H1 (cell line): Measurements from ENCODE around the gene PEX14. TPM values are rescaled to one million over a fixed set of nuclear protein-coding genes. Genes with fewer than 3 reads are reported as not detected.

Source experiments
- CTCF ChIA-PET: fragments of 300-600 bp; sonication (Branson Sonifier 250); formaldehyde crosslinking; loops from one replicate; lab custom pipeline; 2021; ENCODE audit not compliant: partially characterized antibody; lab: Charles Lee
- POLR2A ChIA-PET: fragments of 300-600 bp; sonication (Branson Sonifier 250); formaldehyde crosslinking; loops from one replicate; lab custom pipeline; 2021; ENCODE audit warnings: inconsistent platforms; ENCODE audit not compliant: partially characterized antibody; lab: Charles Lee
- DNase-seq, 2 experiments: peaks; one replicate each; pipeline versions ENCODE4 v3.0.0 to v3.0.0-alpha.2; 2010 to 2022; ENCODE audit warnings: low spot score in 2 of 2, low read depth in 1 of 2, mixed read lengths in 1 of 2
- FAIRE-seq: peaks from 2 replicates; lab custom pipeline; 2011; peaks lifted over from hg19 to GRCh38; lab: Jason Lieb, UNC
- H2AFZ ChIP-seq: 2 replicates; pipeline ENCODE4 v1.8.1; 2012; ENCODE audit warnings: low read length, inconsistent platforms
- H2AK5ac ChIP-seq: 2 replicates; pipeline ENCODE4 v1.6.1; 2013; ENCODE audit warnings: low read depth, low read length
- H2BK120ac ChIP-seq: replicated peaks from 2 replicates; pipeline ENCODE3; 2013; ENCODE audit warnings: low read depth, low read length, inconsistent platforms
- H2BK12ac ChIP-seq: 2 replicates; pipeline ENCODE4 v1.6.1; 2013; ENCODE audit warnings: low read depth, low read length
- H2BK15ac ChIP-seq: 2 replicates; pipeline ENCODE4 v1.6.1; 2013; ENCODE audit warnings: low read length
- H2BK20ac ChIP-seq: 2 replicates; pipeline ENCODE4 v1.6.1; 2013; ENCODE audit warnings: low read length
- H2BK5ac ChIP-seq: 2 replicates; pipeline ENCODE4 v1.6.1; 2013; ENCODE audit warnings: low read depth, low read length
- H3K14ac ChIP-seq: 2 replicates; pipeline ENCODE4 v1.6.1; 2013; ENCODE audit warnings: inconsistent platforms; ENCODE audit not compliant: insufficient read length
- H3K18ac ChIP-seq: 2 replicates; pipeline ENCODE4 v1.6.1; 2013; ENCODE audit warnings: low read length; ENCODE audit errors: extremely low read depth
- H3K23ac ChIP-seq: 2 replicates; pipeline ENCODE4 v1.6.1; 2013; ENCODE audit warnings: inconsistent platforms; ENCODE audit not compliant: insufficient read length
- H3K23me2 ChIP-seq: 2 replicates; pipeline ENCODE4 v1.6.1; 2013; ENCODE audit warnings: low read depth, low read length
- H3K27ac ChIP-seq: 2 replicates; pipeline ENCODE4 v1.6.1; 2011; ENCODE audit warnings: low read depth, low read length, inconsistent platforms
- H3K27me3 ChIP-seq, 4 experiments: replicated peaks in 1 of 4; 1 replicate in 1 of 4; 2 replicates in 3 of 4; pipeline versions ENCODE4 v1.6.1 to v1.8.1; 2011 to 2013; ENCODE audit warnings: low read length in 3 of 4, mild to moderate bottlenecking in 3 of 4, inconsistent platforms in 2 of 4, mixed read lengths in 2 of 4, moderate library complexity in 1 of 4; ENCODE audit not compliant: control insufficient read depth in 3 of 4, insufficient read depth in 3 of 4; ENCODE audit errors: extremely low read depth in 1 of 4
- H3K36me3 ChIP-seq, 4 experiments: 2 replicates each; pipeline versions ENCODE4 v1.6.1 to v1.8.1; 2011 to 2013; ENCODE audit warnings: mild to moderate bottlenecking in 4 of 4, low read length in 3 of 4, moderate library complexity in 2 of 4, control low read depth in 1 of 4, inconsistent platforms in 1 of 4; ENCODE audit not compliant: insufficient read depth in 4 of 4, control insufficient read depth in 2 of 4
- H3K4ac ChIP-seq: replicated peaks from 2 replicates; pipeline ENCODE3; 2013; ENCODE audit warnings: low read length, low read depth, mixed read lengths, inconsistent platforms; ENCODE audit not compliant: insufficient read length
- H3K4me1 ChIP-seq, 4 experiments: replicated peaks in 1 of 4; 1 replicate in 1 of 4; 2 replicates in 3 of 4; pipeline versions ENCODE4 v1.6.1 to v1.8.1; 2011 to 2013; ENCODE audit warnings: low read length in 3 of 4, inconsistent platforms in 2 of 4, mixed read lengths in 1 of 4; ENCODE audit not compliant: insufficient read depth in 4 of 4, control insufficient read depth in 3 of 4
- H3K4me2 ChIP-seq, 2 experiments: 2 replicates each; pipeline versions ENCODE4 v1.6.1 to v1.8.1; 2011 to 2013; ENCODE audit warnings: low read depth in 2 of 2, low read length in 2 of 2, control low read depth in 1 of 2, inconsistent platforms in 1 of 2, mild to moderate bottlenecking in 1 of 2; ENCODE audit not compliant: insufficient read depth in 1 of 2
- H3K4me3 ChIP-seq, 4 experiments: fragments of 200-600, 300-600 bp in 1 of 4; sonication (generic), shearing (Covaris generic), sonication (Bioruptor Twin) in 1 of 4; 2 replicates each; pipeline versions ENCODE4 v1.5.1 to v1.8.1; 2011 to 2016; ENCODE audit warnings: low read length in 4 of 4, low read depth in 3 of 4, control low read depth in 2 of 4, inconsistent platforms in 2 of 4, mild to moderate bottlenecking in 2 of 4, mixed read lengths in 1 of 4, moderate library complexity in 1 of 4; ENCODE audit not compliant: insufficient read depth in 2 of 4; ENCODE audit errors: extremely low read depth in 1 of 4
- H3K56ac ChIP-seq: replicated peaks from 2 replicates; pipeline ENCODE3; 2013; ENCODE audit warnings: low read depth, mild to moderate bottlenecking, mixed read lengths, low read length, inconsistent platforms; ENCODE audit not compliant: insufficient read length
- H3K79me1 ChIP-seq: 2 replicates; pipeline ENCODE4 v1.6.1; 2013; ENCODE audit warnings: low read depth, low read length, control low read depth
- H3K79me2 ChIP-seq, 2 experiments: 2 replicates each; pipeline versions ENCODE4 v1.6.1 to v1.8.1; 2012 to 2013; ENCODE audit warnings: low read length in 2 of 2, mild to moderate bottlenecking in 2 of 2, inconsistent platforms in 1 of 2; ENCODE audit not compliant: insufficient read depth in 2 of 2, control insufficient read depth in 1 of 2
- H3K9ac ChIP-seq, 4 experiments: replicated peaks in 1 of 4; 1 replicate in 1 of 4; 2 replicates in 3 of 4; pipeline versions ENCODE4 v1.6.1 to v1.8.1; 2011 to 2013; ENCODE audit warnings: low read depth in 3 of 4, low read length in 3 of 4, control low read depth in 2 of 4, mild to moderate bottlenecking in 2 of 4, moderate library complexity in 2 of 4, inconsistent platforms in 1 of 4; ENCODE audit errors: extremely low read depth in 1 of 4
- H3K9me3 ChIP-seq, 2 experiments: 2 replicates each; pipeline versions ENCODE4 v1.6.1 to v1.8.1; 2012 to 2013; ENCODE audit warnings: mild to moderate bottlenecking in 2 of 2, moderate library complexity in 2 of 2, control low read depth in 1 of 2, inconsistent platforms in 1 of 2, low read depth in 1 of 2, low read length in 1 of 2, mixed read lengths in 1 of 2; ENCODE audit not compliant: insufficient read depth in 2 of 2
- H4K20me1 ChIP-seq, 2 experiments: replicated peaks in 1 of 2; 2 replicates each; pipeline versions ENCODE3 to v1.8.1; 2011 to 2013; ENCODE audit warnings: inconsistent platforms in 2 of 2, low read length in 2 of 2, mild to moderate bottlenecking in 1 of 2; ENCODE audit not compliant: insufficient read depth in 2 of 2, control insufficient read depth in 1 of 2
- H4K5ac ChIP-seq: 2 replicates; pipeline ENCODE4 v1.6.1; 2013; ENCODE audit warnings: low read length, low read depth, mixed read lengths, inconsistent platforms; ENCODE audit not compliant: insufficient read length
- H4K8ac ChIP-seq: 2 replicates; pipeline ENCODE4 v1.8.0; 2013; ENCODE audit warnings: mild to moderate bottlenecking, moderate library complexity, low read length, inconsistent platforms; ENCODE audit not compliant: insufficient read depth; ENCODE audit errors: extremely low read depth
- H4K91ac ChIP-seq: replicated peaks from 2 replicates; pipeline ENCODE3; 2013; ENCODE audit warnings: low read length, mixed read lengths, inconsistent platforms; ENCODE audit not compliant: insufficient read length
- BACH1 ChIP-seq: IDR thresholded peaks from 2 replicates; pipeline ENCODE4 v1.6.1; 2012; ENCODE audit warnings: low read length, improper control_type of control experiment
- CREB1 ChIP-seq: IDR thresholded peaks from 2 replicates; pipeline ENCODE4 v1.6.1; 2012; ENCODE audit warnings: inconsistent platforms
- GABPA ChIP-seq: IDR thresholded peaks from 2 replicates; pipeline ENCODE4 v1.6.1; 2011; ENCODE audit warnings: mild to moderate bottlenecking, low read length, moderate library complexity, borderline replicate concordance; ENCODE audit not compliant: insufficient read depth
- KDM4A ChIP-seq: IDR thresholded peaks from one replicate; pipeline ENCODE4 v1.7.1; 2012; ENCODE audit warnings: low read depth, mild to moderate bottlenecking, moderate library complexity, low read length, inconsistent platforms; ENCODE audit not compliant: severe bottlenecking
- NRF1 ChIP-seq: IDR thresholded peaks from 2 replicates; pipeline ENCODE4 v1.6.1; 2011; ENCODE audit warnings: mild to moderate bottlenecking, low read depth, low read length, improper control_type of control experiment
- SP1 ChIP-seq: IDR thresholded peaks from 2 replicates; pipeline ENCODE4 v1.6.1; 2011; ENCODE audit warnings: low read depth, low read length
- TAF1 ChIP-seq: IDR thresholded peaks from 2 replicates; pipeline ENCODE4 v1.6.1; 2011; ENCODE audit warnings: mild to moderate bottlenecking, low read depth, low read length
- YY1 ChIP-seq: IDR thresholded peaks from 2 replicates; pipeline ENCODE4 v1.6.1; 2011; ENCODE audit warnings: low read depth, mild to moderate bottlenecking, low read length
- WGBS, 2 experiments: shearing (Covaris generic) in 1 of 2; methylation state at CpG; one replicate each; pipeline versions ENCODE4 v1.1.6 to v1.1.7; 2013 to 2015; ENCODE audit warnings: low lambda C conversion rate in 2 of 2, mixed read lengths in 2 of 2, inconsistent platforms in 1 of 2, low coverage in 1 of 2, missing lambda C conversion rate in 1 of 2; ENCODE audit not compliant: insufficient replicate concordance in 2 of 2, insufficient coverage in 1 of 2, insufficient read length in 1 of 2; ENCODE audit errors: extremely low coverage in 1 of 2, missing lambda C conversion rate in 1 of 2; 5-methylcytosine and 5-hydroxymethylcytosine counted together
- polyA plus RNA-seq, 7 experiments: library from polyadenylated mRNA; depleted of rRNA in 3 of 7; stranded (reverse) in 5 of 7; unstranded in 2 of 7; fragments of >200 nt in 5 of 7; fragments of 200-250 nt in 2 of 7; gene quantifications; 1 replicate in 5 of 7; 2 replicates in 1 of 7; 4 replicates in 1 of 7; pipeline versions ENCODE4 v1.2.1 to v1.2.3, GENCODE V29; 2011 to 2013; ENCODE audit warnings: missing spikeins in 2 of 7, mixed read lengths in 2 of 7
- total RNA-seq: library from RNA; stranded (reverse); fragmentation: NEBNext Ultra II Directional; extraction: Animal tissue kit (Norgen Biotek cat#: 25700); gene quantifications from 2 replicates; pipeline ENCODE4 v1.2.1, GENCODE V29; 2021

PEX14 gene
- total and polyA plus RNA-seq, 2 of the 8 experiments (the other 6 are each of a cell fraction or from before 2014, with no cell fraction given) = 13.0 to 19.8 TPM

DNA sequence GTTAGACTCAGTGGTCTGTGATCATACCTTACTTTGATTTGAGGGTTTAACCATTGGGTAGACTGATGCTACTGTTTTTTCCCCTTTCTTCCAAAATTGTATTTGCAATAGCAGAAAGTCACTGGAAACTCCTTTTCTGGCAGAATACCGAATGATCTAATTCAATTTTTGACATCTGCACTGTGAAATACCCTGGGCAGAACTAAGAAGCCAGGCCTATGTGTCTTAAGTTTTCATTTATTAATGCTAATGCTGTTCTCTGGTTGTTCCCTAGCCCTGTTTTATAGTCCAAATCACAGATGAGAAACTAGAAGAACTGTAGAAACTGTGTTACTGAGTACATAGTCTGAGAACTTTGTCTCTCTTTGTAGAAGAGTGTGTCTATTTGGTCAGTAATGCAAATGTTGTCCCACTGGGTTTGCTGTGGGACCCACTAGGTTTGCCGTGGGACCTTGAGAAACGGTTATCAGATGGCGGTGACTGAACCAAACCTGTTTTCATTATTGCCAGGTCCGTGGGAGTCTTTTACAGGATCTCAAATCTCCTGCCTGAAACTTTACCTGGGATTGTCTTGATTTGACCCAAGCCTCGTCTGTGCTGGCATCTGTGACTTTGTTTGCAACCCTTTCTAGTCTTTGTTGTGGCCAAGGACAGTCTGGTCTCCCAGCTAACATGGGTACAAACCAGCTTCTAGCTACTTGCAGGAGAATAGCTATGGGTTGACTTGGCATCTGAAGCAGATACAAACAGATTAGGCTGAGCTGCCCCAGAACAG lies 41.4 kb downstream of the PEX14 start:
- Histone ChIP-seq H2BK12ac (no peak overlapping the region), H2AFZ (no peak overlapping the region), H3K4me3 (no peak overlapping the region), H2BK15ac (peak overlapping the region; percentile 32; the same call in 1 of the 2 replicates), H2AK5ac (no peak overlapping the region; the same call in 1 of the 2 replicates), H3K79me2 (peaks cover 0 to 44% of the 10 kb centered on the region in 2 experiments; a peak in 1 of 4 replicates), H3K9ac (no peak overlapping the region), H3K79me1 (peaks cover 15% of the 10 kb centered on the region), H3K23me2 (no peaks in the 10 kb centered on the region; the same call in 1 of the 2 replicates), H2BK20ac (no peak overlapping the region), H3K4me2 (no peak overlapping the region), H3K23ac (no peak overlapping the region), H3K4ac (no peak overlapping the region), H3K36me3 (no peaks in the 10 kb centered on the region), H4K91ac (no peak overlapping the region), H3K9me3 (no peaks in the 10 kb centered on the region), H2BK120ac (no peak overlapping the region), H3K4me1 (peaks cover 12 to 21% (median 18%) of the 10 kb centered on the region in 4 experiments), H3K27me3 (no peaks in the 10 kb centered on the region), H3K27ac (no peak overlapping the region), H3K14ac (no peak overlapping the region), H3K56ac (no peak overlapping the region), H4K5ac (no peak overlapping the region), H2BK5ac (no peak overlapping the region), H3K18ac (no peak overlapping the region), H4K8ac (no peak overlapping the region), H4K20me1 (peaks cover 1 to 8% of the 10 kb centered on the region in 2 experiments)
- POLR2A ChIA-PET = interaction anchor here (0.6 to 1.3 kb wide), 2 partner anchors 9 to 363 kb away, joined by 3 to 4 read pairs; no protein-coding TSS in a partner anchor
- 87% methylated on average over 6 of the region's 6 CpGs; no CpG with 5 or more reads in 1 of the 2 experiments for WGBS, 2 experiments
- TF ChIP-seq BACH1 = no peak
- no peak for TF ChIP-seq SP1
- TF ChIP-seq TAF1 = no peak
- TF ChIP-seq NRF1 = no peak
- no peak for TF ChIP-seq KDM4A
- no peak for TF ChIP-seq CREB1
- no peak for TF ChIP-seq GABPA
- no peak for TF ChIP-seq YY1
- CTCF ChIA-PET = interaction anchor here (0.6 to 9.4 kb wide), 4 partner anchors 8 to 394 kb away, joined by 3 to 58 read pairs (median 18); no protein-coding TSS in a partner anchor
- FAIRE-seq (no peak), DNase-seq (no peak)
